GM12878 (cell line): ENCODE results near the gene XCR1. TPM values are rescaled to one million over a fixed set of nuclear protein-coding genes. Genes with fewer than 3 reads are reported as not detected.

Experiments
- ATAC-seq: fragments of 200-7000 bp; cut with Tn5 transposase; 3 replicates; pipeline ENCODE4 v1.9.1; 2020; ENCODE audit warnings: mild to moderate bottlenecking, moderate library complexity
- BruUV-seq: library from RNA; stranded (reverse); fragments of 400-500 nt; replicated peaks from 2 replicates; lab custom pipeline; 2021; lab: Mats Ljungman, UMichigan
- CTCF ChIA-PET: fragments of 300-600 bp; sonication (Branson Sonifier 250); formaldehyde crosslinking; extraction: SDS; loops from one replicate; lab custom pipeline; 2021; ENCODE audit warnings: inconsistent platforms; lab: Yijun Ruan, JAX
- POLR2A ChIA-PET: fragments of 350-600 bp; formaldehyde crosslinking; extraction: SDS; loops from one replicate; lab custom pipeline; 2021; ENCODE audit warnings: inconsistent platforms; lab: Charles Lee
- RAD21 ChIA-PET: fragments of 300-600 bp; sonication (Branson Sonifier 250); formaldehyde crosslinking; loops from one replicate; lab custom pipeline; 2023; ENCODE audit warnings: antibody characterized with exemption; ENCODE audit not compliant: unreplicated experiment; lab: Charles Lee
- SMC1A ChIA-PET: fragments of 300-600 bp; sonication (Branson Sonifier 250); formaldehyde crosslinking; loops from one replicate; lab custom pipeline; 2023; ENCODE audit not compliant: unreplicated experiment, uncharacterized antibody; lab: Charles Lee
- DNase-seq: peaks from one replicate; pipeline ENCODE4 v3.0.0-alpha.2; 2011; ENCODE audit warnings: low read depth, low spot score
- FAIRE-seq: peaks from 3 replicates; lab custom pipeline; 2011; peaks lifted over from hg19 to GRCh38; lab: Jason Lieb, UNC
- H2AFZ ChIP-seq: 2 replicates; pipeline ENCODE4 v1.6.0; 2011; ENCODE audit warnings: low read depth, low read length, control low read depth; ENCODE audit not compliant: control insufficient read depth
- H3K27ac ChIP-seq: 2 replicates; pipeline ENCODE4 v1.5.1; 2011; ENCODE audit warnings: control low read depth; ENCODE audit not compliant: control insufficient read depth, insufficient read depth
- H3K27me3 ChIP-seq, 2 experiments: replicated peaks in 1 of 2; 2 replicates each; pipeline versions ENCODE4 v1.6.0 to v1.6.1; 2011; ENCODE audit warnings: low read length in 1 of 2; ENCODE audit not compliant: control insufficient read depth in 2 of 2, insufficient read depth in 2 of 2
- H3K36me3 ChIP-seq, 2 experiments: 2 replicates each; pipeline ENCODE4 v1.5.1; 2011; ENCODE audit warnings: low read length in 1 of 2; ENCODE audit not compliant: control insufficient read depth in 2 of 2, insufficient read depth in 2 of 2
- H3K4me1 ChIP-seq: 2 replicates; pipeline ENCODE4 v1.6.1; 2011; ENCODE audit warnings: mild to moderate bottlenecking, low read length, moderate library complexity, mixed read lengths; ENCODE audit not compliant: control insufficient read depth, insufficient read depth
- H3K4me2 ChIP-seq: 2 replicates; pipeline ENCODE4 v1.6.0; 2011; ENCODE audit warnings: control low read depth; ENCODE audit not compliant: control insufficient read depth, insufficient read depth
- H3K4me3 ChIP-seq: fragments of 200-600 bp; sonication (generic); 2 replicates; pipeline ENCODE4 v1.5.1; 2016
- H3K79me2 ChIP-seq: 2 replicates; pipeline ENCODE4 v1.6.0; 2011; ENCODE audit warnings: low read length; ENCODE audit not compliant: control insufficient read depth, insufficient read depth
- H3K9ac ChIP-seq: 2 replicates; pipeline ENCODE4 v1.8.0; 2011; ENCODE audit warnings: low read length, control low read depth, mixed read lengths; ENCODE audit not compliant: control insufficient read depth, insufficient read depth
- H3K9me3 ChIP-seq: replicated peaks from 3 replicates; pipeline ENCODE4 v1.5.1; 2011; ENCODE audit warnings: mild to moderate bottlenecking, low read length; ENCODE audit not compliant: control insufficient read depth, insufficient read depth
- H4K20me1 ChIP-seq: 2 replicates; pipeline ENCODE4 v1.6.0; 2011; ENCODE audit not compliant: control insufficient read depth, insufficient read depth
- BHLHE40 ChIP-seq, 2 experiments: fragments of 450-650 bp in 1 of 2; IDR thresholded peaks; 2 replicates each; pipeline ENCODE4 v1.6.1; 2011 to 2017; ENCODE audit warnings: low read depth in 2 of 2, borderline replicate concordance in 1 of 2, improper control_type of control experiment in 1 of 2, low read length in 1 of 2, mild to moderate bottlenecking in 1 of 2
- CBX3 ChIP-seq: fragments of 200-600 bp; sonication (generic); IDR thresholded peaks from 2 replicates; pipeline ENCODE4 v1.6.1; 2016; ENCODE audit warnings: low read depth, borderline replicate concordance
- CEBPB ChIP-seq, 2 experiments: fragments of 150-350 bp in 1 of 2; IDR thresholded peaks; 2 replicates each; pipeline ENCODE4 v1.6.1; 2012 to 2014; ENCODE audit warnings: low read depth in 2 of 2, low read length in 2 of 2, borderline replicate concordance in 1 of 2, inconsistent platforms in 1 of 2
- E4F1 ChIP-seq: fragments of 450-650 bp; IDR thresholded peaks from 2 replicates; pipeline ENCODE4 v1.6.1; 2018; ENCODE audit warnings: borderline replicate concordance, mild to moderate bottlenecking; ENCODE audit not compliant: partially characterized antibody
- ESRRA ChIP-seq: IDR thresholded peaks from 2 replicates; pipeline ENCODE4 v1.6.1; 2012; ENCODE audit warnings: mild to moderate bottlenecking, low read length, improper control_type of control experiment
- EZH2 ChIP-seq: IDR thresholded peaks from 2 replicates; pipeline ENCODE4 v1.6.1; 2012; ENCODE audit warnings: low read depth, mild to moderate bottlenecking, control low read depth, inconsistent platforms, low read length, borderline replicate concordance; ENCODE audit not compliant: control insufficient read depth
- FOXK2 ChIP-seq: fragments of 450-650 bp; IDR thresholded peaks from 2 replicates; pipeline ENCODE4 v1.6.1; 2017; ENCODE audit warnings: mild to moderate bottlenecking, moderate library complexity
- JUND ChIP-seq: IDR thresholded peaks from 2 replicates; pipeline ENCODE4 v1.6.1; 2012; ENCODE audit warnings: low read depth, mild to moderate bottlenecking, low read length, improper control_type of control experiment, moderate library complexity
- NR2C2 ChIP-seq: IDR thresholded peaks from 2 replicates; pipeline ENCODE4 v1.6.1; 2011; ENCODE audit warnings: borderline replicate concordance, low read depth; ENCODE audit not compliant: control insufficient read depth, insufficient read length
- POLR2A ChIP-seq: IDR thresholded peaks from 2 replicates; pipeline ENCODE4 v1.6.1; 2011; ENCODE audit warnings: low read depth, mild to moderate bottlenecking, low read length
- SREBF1 ChIP-seq: IDR thresholded peaks from 2 replicates; pipeline ENCODE4 v1.6.1; 2012; ENCODE audit warnings: mild to moderate bottlenecking, low read length
- SREBF2 ChIP-seq: IDR thresholded peaks from 2 replicates; pipeline ENCODE4 v1.6.1; 2012; ENCODE audit warnings: mild to moderate bottlenecking, low read length
- WRNIP1 ChIP-seq: IDR thresholded peaks from 2 replicates; pipeline ENCODE4 v1.6.1; 2011; ENCODE audit warnings: low read depth, low read length, improper control_type of control experiment, borderline replicate concordance
- YY1 ChIP-seq: IDR thresholded peaks from 2 replicates; pipeline ENCODE4 v1.6.1; 2011; ENCODE audit warnings: low read depth, mild to moderate bottlenecking, low read length
- WGBS: methylation state at CpG from one replicate; pipeline ENCODE4 v1.1.6; 2016; ENCODE audit warnings: low lambda C conversion rate; ENCODE audit not compliant: insufficient replicate concordance, insufficient coverage; ENCODE audit errors: missing lambda C conversion rate; 5-methylcytosine and 5-hydroxymethylcytosine counted together
- in situ Hi-C: fragments of 300-500 bp; cut with MboI; formaldehyde crosslinking; loops from 9 replicates; pipeline ENCODE4 v1.14.3; 2018; ENCODE audit warnings: mixed read lengths
- intact Hi-C: fragments of 100-400 bp; cut with micrococcal nuclease; formaldehyde crosslinking; loops from one replicate; pipeline ENCODE4 v1.14.2; 2022; ENCODE audit not compliant: unreplicated experiment
- polyA plus RNA-seq, 11 experiments: library from polyadenylated mRNA; depleted of rRNA in 4 of 11; unstranded in 6 of 11; stranded (reverse) in 5 of 11; fragments of >200 nt; fragmentation: Nextera tagmentation in 4 of 11; fragmentation: Illumina TruSeq in 1 of 11; extraction: Ambion mirVana in 4 of 11; extraction: Trizol in 1 of 11; gene quantifications; 1 replicate in 1 of 11; 2 replicates in 10 of 11; pipeline versions ENCODE4 v1.2.1 to v1.2.3, GENCODE V29; 2011 to 2016; ENCODE audit warnings: inconsistent platforms in 2 of 11, missing spikeins in 2 of 11, low read depth in 1 of 11
- total RNA-seq, 4 experiments: library from RNA; depleted of rRNA in 3 of 4; stranded (reverse); fragments of >200 nt in 3 of 4; fragmentation: Illumina TruSeq in 1 of 4; extraction: Trizol in 1 of 4; gene quantifications; 2 replicates each; pipeline versions ENCODE4 v1.2.1 to v1.2.3, GENCODE V29; 2013 to 2021
- TF ChIP-seq, protein P1 (sequence below): fragments of 450-650 bp; IDR thresholded peaks from 2 replicates; pipeline ENCODE4 v1.6.1; 2016; ENCODE audit warnings: mild to moderate bottlenecking
- TF ChIP-seq, protein P2 (sequence below): fragments of 450-650 bp; IDR thresholded peaks from 2 replicates; pipeline ENCODE4 v1.6.1; 2016; ENCODE audit warnings: mild to moderate bottlenecking

XCR1 gene
- total and polyA plus RNA-seq, 10 of the 15 experiments (the other 5 are each of a cell fraction or from before 2014, with no cell fraction given), result 0.02 to 0.29 (median 0.13) TPM; not detected in 2

GRCh38 chr3:46031269-46031668 lies 4.0 kb upstream of the XCR1 start (continued):
- TF ChIP-seq YY1 (no peak), CBX3 (no peak)
- TF ChIP-seq, protein P1, sequence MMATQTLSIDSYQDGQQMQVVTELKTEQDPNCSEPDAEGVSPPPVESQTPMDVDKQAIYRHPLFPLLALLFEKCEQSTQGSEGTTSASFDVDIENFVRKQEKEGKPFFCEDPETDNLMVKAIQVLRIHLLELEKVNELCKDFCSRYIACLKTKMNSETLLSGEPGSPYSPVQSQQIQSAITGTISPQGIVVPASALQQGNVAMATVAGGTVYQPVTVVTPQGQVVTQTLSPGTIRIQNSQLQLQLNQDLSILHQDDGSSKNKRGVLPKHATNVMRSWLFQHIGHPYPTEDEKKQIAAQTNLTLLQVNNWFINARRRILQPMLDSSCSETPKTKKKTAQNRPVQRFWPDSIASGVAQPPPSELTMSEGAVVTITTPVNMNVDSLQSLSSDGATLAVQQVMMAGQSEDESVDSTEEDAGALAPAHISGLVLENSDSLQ, result no peak

DNA sequence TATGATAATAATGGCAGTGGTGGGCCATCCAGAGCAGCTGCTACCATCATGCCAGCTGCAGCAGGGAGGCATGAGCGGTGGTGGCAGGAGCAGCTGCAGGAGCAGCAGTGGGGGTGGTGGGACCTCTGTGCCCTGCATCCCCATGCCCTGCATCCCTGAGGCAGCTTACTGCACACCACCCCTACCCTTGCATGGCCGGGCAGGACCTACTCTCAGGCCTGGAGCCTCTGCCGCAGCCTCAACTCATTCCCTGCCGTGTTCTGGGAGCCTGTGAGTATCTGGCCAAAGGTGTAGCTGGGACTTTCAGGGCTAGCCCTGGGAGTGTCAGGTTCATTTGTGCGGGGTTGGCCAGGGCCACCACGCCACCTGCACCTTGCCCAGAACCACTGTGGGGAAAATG lies 3.3 kb upstream of the XCR1 start:
- peaks cover 12% of the 10 kb centered on the region for H3K9me3 ChIP-seq
- H3K4me3 ChIP-seq, result no peak overlapping the region
- H3K36me3 ChIP-seq, result no peaks in the 10 kb centered on the region
- 50% methylated on average over 6 of the region's 6 CpGs for WGBS
- H3K27me3 ChIP-seq, result no peaks in the 10 kb centered on the region
- ATAC-seq (no peak), DNase-seq (no peak), FAIRE-seq (no peak)
- intact Hi-C loops (no loop called here), in situ Hi-C loops (no loop called here)
- no peak overlapping the region for H3K9ac ChIP-seq
- SMC1A ChIA-PET, result interaction anchor here (0.7 to 1.1 kb wide), 3 partner anchors 9 to 72 kb away, joined by 3 read pairs; no protein-coding TSS in a partner anchor
- no peak overlapping the region for H3K4me2 ChIP-seq
- POLR2A ChIA-PET, result interaction anchor here (0.5 to 0.9 kb wide), 2 partner anchors 35 to 271 kb away, joined by 3 to 4 read pairs; no protein-coding TSS in a partner anchor
- BruUV-seq, result no TSS peak
- no peaks in the 10 kb centered on the region for H3K79me2 ChIP-seq
- RAD21 ChIA-PET, result interaction anchor here (1.5 to 2.5 kb wide), 2 partner anchors 25 to 46 kb away, joined by 3 to 10 read pairs; no protein-coding TSS in a partner anchor
- no peak overlapping the region for H2AFZ ChIP-seq
- CTCF ChIA-PET, result interaction anchor here (0.6 to 1.3 kb wide), 5 partner anchors 8 to 348 kb away, joined by 3 to 4 read pairs (median 3); no protein-coding TSS in a partner anchor
- H3K27ac ChIP-seq, result no peak overlapping the region
- peaks cover 19% of the 10 kb centered on the region for H3K4me1 ChIP-seq
- H4K20me1 ChIP-seq, result no peaks in the 10 kb centered on the region
- TF ChIP-seq E4F1, result no peak
- TF ChIP-seq, protein P2, sequence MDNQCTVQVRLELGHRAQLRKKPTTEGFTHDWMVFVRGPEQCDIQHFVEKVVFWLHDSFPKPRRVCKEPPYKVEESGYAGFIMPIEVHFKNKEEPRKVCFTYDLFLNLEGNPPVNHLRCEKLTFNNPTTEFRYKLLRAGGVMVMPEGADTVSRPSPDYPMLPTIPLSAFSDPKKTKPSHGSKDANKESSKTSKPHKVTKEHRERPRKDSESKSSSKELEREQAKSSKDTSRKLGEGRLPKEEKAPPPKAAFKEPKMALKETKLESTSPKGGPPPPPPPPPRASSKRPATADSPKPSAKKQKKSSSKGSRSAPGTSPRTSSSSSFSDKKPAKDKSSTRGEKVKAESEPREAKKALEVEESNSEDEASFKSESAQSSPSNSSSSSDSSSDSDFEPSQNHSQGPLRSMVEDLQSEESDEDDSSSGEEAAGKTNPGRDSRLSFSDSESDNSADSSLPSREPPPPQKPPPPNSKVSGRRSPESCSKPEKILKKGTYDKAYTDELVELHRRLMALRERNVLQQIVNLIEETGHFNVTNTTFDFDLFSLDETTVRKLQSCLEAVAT, result no peak
- no peak for TF ChIP-seq BHLHE40 (IDR thresholded peaks at IDR 0.05; ENCODE audit: borderline replicate concordance in 1 of 2, low read depth in 2 of 2, low read length in 1 of 2)
- no peak for TF ChIP-seq FOXK2
- TF ChIP-seq SREBF1, result no peak
- TF ChIP-seq EZH2, result no peak
- TF ChIP-seq SREBF2, result no peak
- no peak for TF ChIP-seq JUND
- no peak for TF ChIP-seq WRNIP1
- TF ChIP-seq ESRRA, result no peak
- no peak for TF ChIP-seq CEBPB (IDR thresholded peaks at IDR 0.05; ENCODE audit: borderline replicate concordance in 1 of 2, low read depth in 2 of 2, low read length in 2 of 2)
- TF ChIP-seq POLR2A, result no peak
- TF ChIP-seq NR2C2, result no peak
